Retinal pigment epithelial cell (primary cell): Measurements from ENCODE around the gene RFX7.

Experiments used
- DNase-seq: peaks from one replicate; pipeline ENCODE4 v3.0.0-alpha.2; 2010; ENCODE audit warnings: low read depth
- H3K4me3 ChIP-seq: 2 replicates; pipeline ENCODE4 v1.5.1; 2011; ENCODE audit warnings: mild to moderate bottlenecking, low read length, control low read depth, moderate library complexity
- CTCF ChIP-seq: conservative IDR thresholded peaks from 2 replicates; pipeline ENCODE4 v1.5.1; 2011; ENCODE audit warnings: low read depth, low read length, control low read depth, inconsistent platforms

Gene RFX7

GRCh38 chr15:56074481-56075265 is 169.0 kb downstream of the RFX7 start:
- no peak overlapping the region for H3K4me3 ChIP-seq
- TF ChIP-seq CTCF, result no peak
- no peak for DNase-seq

- TF ChIP-seq CTCF, result no peak
- no peak overlapping the region for H3K4me3 ChIP-seq
- DNase-seq, result no peak
Observed at GRCh38 chr15:56064152-56064551, 179.5 kb downstream of the RFX7 start.

GRCh38 chr15:56059716-56060115 is 184.0 kb downstream of the RFX7 start:
- TF ChIP-seq CTCF, result no peak
- DNase-seq, result no peak
- no peak overlapping the region for H3K4me3 ChIP-seq

- no peak for DNase-seq
- no peak overlapping the region for H3K4me3 ChIP-seq
- TF ChIP-seq CTCF, result no peak
Observed at GRCh38 chr15:56058986-56059385, 184.7 kb downstream of the RFX7 start.

- no peak for DNase-seq
- TF ChIP-seq CTCF, result no peak
- no peak overlapping the region for H3K4me3 ChIP-seq
Observed at GRCh38 chr15:56056626-56057025, 187.1 kb downstream of the RFX7 start.

- TF ChIP-seq CTCF, result no peak
- H3K4me3 ChIP-seq, result no peak overlapping the region
- no peak for DNase-seq
Observed at GRCh38 chr15:56053046-56053400, 190.7 kb downstream of the RFX7 start.

GRCh38 chr15:56052395-56053045 is 191.2 kb downstream of the RFX7 start:
- H3K4me3 ChIP-seq, result no peak overlapping the region
- no peak for DNase-seq
- TF ChIP-seq CTCF, result peak; percentile 73
